Neuronal stem cell (in vitro differentiated cells): ENCODE data around the gene MYO9A.
"Not testable (repeated sequence)": the region's sequence is repeated elsewhere in the genome, so short reads cannot be mapped to it uniquely, and the experiment has no call there.

Experiments used
- DNase-seq: peaks from one replicate; pipeline ENCODE4 v3.0.0-alpha.2; 2013; ENCODE audit warnings: low spot score
- H2AFZ ChIP-seq: one replicate; pipeline ENCODE4 v1.6.1; 2013; ENCODE audit warnings: mild to moderate bottlenecking, low read length, inconsistent platforms
- H2AK5ac ChIP-seq: 2 replicates; pipeline ENCODE4 v1.6.1; 2013; ENCODE audit warnings: low read depth, mild to moderate bottlenecking, inconsistent platforms, low read length, moderate library complexity, mixed read lengths
- H2BK120ac ChIP-seq: 2 replicates; pipeline ENCODE4 v1.6.1; 2013; ENCODE audit warnings: low read depth, mild to moderate bottlenecking, inconsistent platforms, low read length, moderate library complexity, mixed read lengths
- H2BK12ac ChIP-seq: one replicate; pipeline ENCODE4 v1.6.1; 2013; ENCODE audit warnings: low read length, inconsistent platforms
- H2BK15ac ChIP-seq: 2 replicates; pipeline ENCODE4 v1.6.1; 2013; ENCODE audit warnings: mild to moderate bottlenecking, low read length, inconsistent platforms, mixed read lengths
- H2BK5ac ChIP-seq: one replicate; pipeline ENCODE4 v1.6.1; 2013; ENCODE audit warnings: inconsistent platforms, mild to moderate bottlenecking, low read length, moderate library complexity
- H3K14ac ChIP-seq: one replicate; pipeline ENCODE4 v1.6.1; 2013; ENCODE audit warnings: low read length, inconsistent platforms
- H3K18ac ChIP-seq: 2 replicates; pipeline ENCODE4 v1.6.1; 2013; ENCODE audit warnings: low read length, inconsistent platforms
- H3K23ac ChIP-seq: 2 replicates; pipeline ENCODE4 v1.6.1; 2013; ENCODE audit warnings: low read depth, mild to moderate bottlenecking, mixed read lengths, low read length, inconsistent platforms; ENCODE audit not compliant: poor library complexity
- H3K27ac ChIP-seq: replicated peaks from 3 replicates; pipeline ENCODE4 v1.5.1; 2013; ENCODE audit warnings: low read length, inconsistent platforms
- H3K27me3 ChIP-seq, 3 experiments: 2 replicates each; pipeline ENCODE4 v1.6.1; 2013; ENCODE audit warnings: low read length in 3 of 3, mild to moderate bottlenecking in 2 of 3, inconsistent platforms in 1 of 3, low read depth in 1 of 3, mixed read lengths in 1 of 3, moderate library complexity in 1 of 3; ENCODE audit not compliant: control insufficient read depth in 3 of 3, insufficient read depth in 3 of 3
- H3K36me3 ChIP-seq, 2 donors: replicated peaks in 1 of 2; 2 replicates each; pipeline ENCODE4 v1.6.1; 2013; ENCODE audit warnings: low read length in 2 of 2; ENCODE audit not compliant: control insufficient read depth in 2 of 2, insufficient read depth in 2 of 2
- H3K4ac ChIP-seq: 2 replicates; pipeline ENCODE4 v1.6.1; 2013; ENCODE audit warnings: inconsistent platforms, mild to moderate bottlenecking, low read length, moderate library complexity
- H3K4me1 ChIP-seq, 2 donors: 1 replicate in 1 of 2; 2 replicates in 1 of 2; pipeline ENCODE4 v1.6.1; 2013; ENCODE audit warnings: low read length in 2 of 2, low read depth in 1 of 2; ENCODE audit not compliant: control insufficient read depth in 2 of 2, insufficient read depth in 1 of 2
- H3K4me2 ChIP-seq: one replicate; pipeline ENCODE4 v1.6.1; 2013; ENCODE audit warnings: mild to moderate bottlenecking, low read length, inconsistent platforms; ENCODE audit not compliant: insufficient read depth, poor library complexity, severe bottlenecking
- H3K4me3 ChIP-seq, 2 donors: 2 replicates each; pipeline ENCODE4 v1.5.1; 2013; ENCODE audit warnings: low read length in 2 of 2, mild to moderate bottlenecking in 2 of 2, inconsistent platforms in 1 of 2, moderate library complexity in 1 of 2
- H3K79me1 ChIP-seq: one replicate; pipeline ENCODE4 v1.6.1; 2013; ENCODE audit warnings: low read depth, mild to moderate bottlenecking, inconsistent platforms, low read length, moderate library complexity
- H3K9ac ChIP-seq: one replicate; pipeline ENCODE4 v1.6.1; 2013; ENCODE audit warnings: mild to moderate bottlenecking, low read depth, low read length, inconsistent platforms; ENCODE audit not compliant: poor library complexity
- H3K9me3 ChIP-seq, 2 donors: replicated peaks in 1 of 2; 2 replicates each; pipeline versions ENCODE3 to v1.6.1; 2013; ENCODE audit warnings: low read length in 2 of 2, mild to moderate bottlenecking in 2 of 2, inconsistent platforms in 1 of 2, low read depth in 1 of 2, mixed read lengths in 1 of 2, moderate library complexity in 1 of 2; ENCODE audit not compliant: control insufficient read depth in 2 of 2, insufficient read depth in 1 of 2
- H4K8ac ChIP-seq: one replicate; pipeline ENCODE4 v1.6.1; 2013; ENCODE audit warnings: low read depth, mild to moderate bottlenecking, inconsistent platforms, low read length, moderate library complexity
- H4K91ac ChIP-seq: one replicate; pipeline ENCODE4 v1.6.1; 2013; ENCODE audit warnings: low read length, low read depth, mild to moderate bottlenecking, inconsistent platforms; ENCODE audit not compliant: poor library complexity
- WGBS, 2 donors: extraction: QIAGEN DNeasy Blood & Tissue Kit; methylation state at CpG; one replicate each; pipeline ENCODE4 v1.1.7; 2013; ENCODE audit warnings: missing lambda C conversion rate in 2 of 2, mixed read lengths in 1 of 2; ENCODE audit not compliant: insufficient read length in 2 of 2, insufficient replicate concordance in 1 of 2; ENCODE audit errors: extremely low coverage in 2 of 2; 5-methylcytosine and 5-hydroxymethylcytosine counted together

Gene MYO9A

GRCh38 chr15:72021604-72022003 lies 96.3 kb downstream of the MYO9A start:
- no CpG with 5 or more reads among the region's 2 CpGs for whole genome bisulfite sequencing, 2 donors
- no peaks in the 10 kb centered on the region for H3K79me1 ChIP-seq
- H2BK15ac ChIP-seq = no peak overlapping the region
- no peak for DNase-seq
- no peak overlapping the region for H2AFZ ChIP-seq
- no peak overlapping the region for H2BK120ac ChIP-seq
- H4K8ac ChIP-seq = no peak overlapping the region
- no peak overlapping the region for H3K4ac ChIP-seq
- no peak overlapping the region for H2BK12ac ChIP-seq
- no peaks in the 10 kb centered on the region for H3K27me3 ChIP-seq
- no peak overlapping the region for H2BK5ac ChIP-seq
- no peak overlapping the region for H3K27ac ChIP-seq
- H3K36me3 ChIP-seq = peaks cover 0 to 14% of the 10 kb centered on the region in 2 donors
- no peak overlapping the region for H3K9ac ChIP-seq
- no peak overlapping the region for H3K18ac ChIP-seq
- no peak overlapping the region for H3K23ac ChIP-seq
- H3K9me3 ChIP-seq = peaks cover 0 to 5% of the 10 kb centered on the region in 2 donors
- no peak overlapping the region for H3K4me2 ChIP-seq
- no peak overlapping the region for H3K4me3 ChIP-seq
- no peaks in the 10 kb centered on the region for H3K4me1 ChIP-seq
- no peak overlapping the region for H3K14ac ChIP-seq
- no peak overlapping the region for H4K91ac ChIP-seq
- no peak overlapping the region for H2AK5ac ChIP-seq

GRCh38 chr15:72020799-72021198 lies 97.2 kb downstream of the MYO9A start:
- H2BK15ac ChIP-seq = no peak overlapping the region
- no peak overlapping the region for H2AFZ ChIP-seq
- no peak overlapping the region for H3K9ac ChIP-seq
- H3K4ac ChIP-seq = no peak overlapping the region
- H3K4me3 ChIP-seq = no peak overlapping the region
- H3K18ac ChIP-seq = no peak overlapping the region
- no peak overlapping the region for H2BK12ac ChIP-seq
- H2AK5ac ChIP-seq = no peak overlapping the region
- H2BK120ac ChIP-seq = no peak overlapping the region
- H3K27me3 ChIP-seq = no peaks in the 10 kb centered on the region
- no peaks in the 10 kb centered on the region for H3K79me1 ChIP-seq
- DNase-seq = no peak
- H3K23ac ChIP-seq = no peak overlapping the region
- WGBS, 2 donors = no CpG with 5 or more reads among the region's 1 CpG
- H4K91ac ChIP-seq = no peak overlapping the region
- H3K36me3 ChIP-seq = peaks cover 0 to 14% of the 10 kb centered on the region in 2 donors
- H2BK5ac ChIP-seq = no peak overlapping the region
- no peak overlapping the region for H4K8ac ChIP-seq
- no peaks in the 10 kb centered on the region for H3K4me1 ChIP-seq
- no peak overlapping the region for H3K14ac ChIP-seq
- no peak overlapping the region for H3K27ac ChIP-seq
- H3K4me2 ChIP-seq = no peak overlapping the region
- peaks cover 0 to 5% of the 10 kb centered on the region in 2 donors for H3K9me3 ChIP-seq

GRCh38 chr15:72014555-72014954 lies 103.4 kb downstream of the MYO9A start:
- not testable (repeated sequence) for H3K4me1 ChIP-seq, H3K18ac ChIP-seq, H3K4me3 ChIP-seq, H4K8ac ChIP-seq, H3K27me3 ChIP-seq, H3K4ac ChIP-seq, H3K23ac ChIP-seq, H2BK5ac ChIP-seq, H3K36me3 ChIP-seq, H2BK12ac ChIP-seq, H2AK5ac ChIP-seq, H2BK15ac ChIP-seq, H3K4me2 ChIP-seq, H3K27ac ChIP-seq, H4K91ac ChIP-seq, H2BK120ac ChIP-seq, H2AFZ ChIP-seq, DNase-seq, H3K14ac ChIP-seq, H3K9ac ChIP-seq, H3K79me1 ChIP-seq, H3K9me3 ChIP-seq
- no CpG with 5 or more reads among the region's 3 CpGs for WGBS, 2 donors

- H3K27ac ChIP-seq = no peak overlapping the region
- WGBS, 2 donors = no CpG with 5 or more reads among the region's 2 CpGs
- no peak overlapping the region for H3K14ac ChIP-seq
- no peak overlapping the region for H4K8ac ChIP-seq
- no peak overlapping the region for H2AK5ac ChIP-seq
- no peak overlapping the region for H4K91ac ChIP-seq
- no peaks in the 10 kb centered on the region for H3K9me3 ChIP-seq
- H3K4me2 ChIP-seq = no peak overlapping the region
- H2AFZ ChIP-seq = no peak overlapping the region
- H3K23ac ChIP-seq = no peak overlapping the region
- H3K18ac ChIP-seq = no peak overlapping the region
- no peak overlapping the region for H3K4ac ChIP-seq
- no peak overlapping the region for H2BK5ac ChIP-seq
- no peak overlapping the region for H2BK15ac ChIP-seq
- no peaks in the 10 kb centered on the region for H3K4me1 ChIP-seq
- no peaks in the 10 kb centered on the region for H3K79me1 ChIP-seq
- no peak for DNase-seq
- no peak overlapping the region for H2BK12ac ChIP-seq
- no peak overlapping the region for H3K4me3 ChIP-seq
- no peak overlapping the region for H2BK120ac ChIP-seq
- no peak overlapping the region for H3K9ac ChIP-seq
- H3K27me3 ChIP-seq = no peaks in the 10 kb centered on the region
- H3K36me3 ChIP-seq = peaks cover 0 to 2% of the 10 kb centered on the region in 2 donors
Observed at GRCh38 chr15:72013703-72014102, 104.2 kb downstream of the MYO9A start.
